A549 (cell line): Measurements from ENCODE around the gene DCAF11. TPM values are rescaled to one million over a fixed set of nuclear protein-coding genes. Genes with fewer than 3 reads are reported as not detected.
A peak's percentile ranks its signal among the peaks of the same experiment; 100 is the strongest.
"Not testable (repeated sequence)": the region's sequence is repeated elsewhere in the genome, so short reads cannot be mapped to it uniquely, and the experiment has no call there.

ENCODE experiments used
- ATAC-seq, 2 experiments: fragments of 200-7000 bp in 1 of 2; fragments of >200 bp in 1 of 2; cut with Nextera tagmentation in 1 of 2; cut with Tn5 transposase in 1 of 2; 3 replicates each; pipeline versions ENCODE4 v1.8.0 to v1.9.1; 2018 to 2020; ENCODE audit warnings: mild to moderate bottlenecking in 1 of 2, moderate library complexity in 1 of 2
- CTCF ChIA-PET: fragments of 300-600 bp; sonication (Branson Sonifier 250); formaldehyde crosslinking; extraction: SDS; loops from one replicate; lab custom pipeline; 2021; ENCODE audit warnings: antibody characterized with exemption, inconsistent platforms; lab: Yijun Ruan, JAX
- POLR2A ChIA-PET: fragments of 350-600 bp; formaldehyde crosslinking; extraction: SDS; loops from one replicate; lab custom pipeline; 2021; ENCODE audit warnings: antibody characterized with exemption, inconsistent platforms; lab: Yijun Ruan, JAX
- DNase-seq, 2 experiments: peaks; one replicate each; pipeline versions ENCODE4 v3.0.0 to v3.0.0-alpha.2; 2011 to 2016; ENCODE audit warnings: low read depth in 1 of 2, low spot score in 1 of 2
- FAIRE-seq: peaks from 2 replicates; lab custom pipeline; 2011; peaks lifted over from hg19 to GRCh38; lab: Jason Lieb, UNC
- H3K27ac ChIP-seq, 2 experiments: fragments of >200 bp; sonication (Bioruptor Twin); formaldehyde crosslinking; 3 replicates each; pipeline ENCODE4 v1.5.1; 2016 to 2017
- H3K4me1 ChIP-seq: fragments of >200 bp; sonication (Bioruptor Twin); formaldehyde crosslinking; 3 replicates; pipeline ENCODE4 v1.6.1; 2016
- H3K4me2 ChIP-seq: fragments of >200 bp; sonication (Bioruptor Twin); formaldehyde crosslinking; 3 replicates; pipeline ENCODE4 v1.6.1; 2016
- H3K4me3 ChIP-seq: fragments of >200 bp; sonication (Bioruptor Twin); formaldehyde crosslinking; 3 replicates; pipeline ENCODE4 v1.5.1; 2016
- H3K9me3 ChIP-seq: fragments of >200 bp; sonication (Bioruptor Twin); formaldehyde crosslinking; 3 replicates; pipeline ENCODE4 v1.6.1; 2016
- ATOH8 ChIP-seq: fragments of 250-450 bp; sonication (Bioruptor Pico); IDR thresholded peaks from 2 replicates; pipeline ENCODE4 v1.5.0; 2020; ENCODE audit warnings: low read depth, mild to moderate bottlenecking, moderate library complexity
- CBX8 ChIP-seq: fragments of 200-600 bp; sonication (generic); IDR thresholded peaks from 2 replicates; pipeline ENCODE4 v1.6.1; 2016
- EHF ChIP-seq: fragments of 250-450 bp; sonication (Bioruptor Pico); IDR thresholded peaks from 2 replicates; pipeline ENCODE4 v1.5.0; 2020; ENCODE audit warnings: mild to moderate bottlenecking
- HDAC2 ChIP-seq: fragments of 200-600 bp; sonication (generic); IDR thresholded peaks from 2 replicates; pipeline ENCODE4 v1.6.1; 2016
- HOXA7 ChIP-seq: fragments of 250-450 bp; sonication (Bioruptor Pico); IDR thresholded peaks from 2 replicates; pipeline ENCODE4 v1.5.0; 2020; ENCODE audit warnings: mild to moderate bottlenecking, moderate library complexity
- HOXB13 ChIP-seq: fragments of 250-450 bp; sonication (Bioruptor Pico); IDR thresholded peaks from 2 replicates; pipeline ENCODE4 v1.5.0; 2020; ENCODE audit warnings: low read depth, mild to moderate bottlenecking, moderate library complexity
- KDM1A ChIP-seq: fragments of 200-600 bp; sonication (generic); IDR thresholded peaks from 2 replicates; pipeline ENCODE4 v1.6.1; 2016; ENCODE audit warnings: low read depth, mild to moderate bottlenecking
- MAFK ChIP-seq: fragments of 450-650 bp; IDR thresholded peaks from 2 replicates; pipeline ENCODE4 v1.6.1; 2014; ENCODE audit not compliant: partially characterized antibody
- MAX ChIP-seq: IDR thresholded peaks from 2 replicates; pipeline ENCODE4 v1.6.1; 2012
- POLR2AphosphoS2 ChIP-seq: conservative IDR thresholded peaks from 2 replicates; pipeline ENCODE4 v1.6.1; 2012; ENCODE audit warnings: low read length, improper control_type of control experiment, inconsistent platforms
- RARB ChIP-seq: fragments of 250-450 bp; sonication (Bioruptor Pico); IDR thresholded peaks from 2 replicates; pipeline ENCODE4 v1.8.0; 2021; ENCODE audit warnings: mild to moderate bottlenecking, moderate library complexity
- RNF2 ChIP-seq: fragments of 200-600 bp; sonication (generic); IDR thresholded peaks from 2 replicates; pipeline ENCODE4 v1.6.1; 2016; ENCODE audit warnings: low read depth, mild to moderate bottlenecking, antibody characterized with exemption, moderate library complexity, borderline replicate concordance
- SREBF2 ChIP-seq: fragments of 450-650 bp; IDR thresholded peaks from 2 replicates; pipeline ENCODE4 v1.6.1; 2014; ENCODE audit warnings: mild to moderate bottlenecking, moderate library complexity
- TFCP2L1 ChIP-seq: fragments of 250-450 bp; sonication (Bioruptor Pico); IDR thresholded peaks from 2 replicates; pipeline ENCODE4 v1.5.0; 2021; ENCODE audit warnings: mild to moderate bottlenecking
- TP53 ChIP-seq: fragments of 250-450 bp; sonication (Bioruptor Pico); IDR thresholded peaks from 2 replicates; pipeline ENCODE4 v1.5.0; 2021; ENCODE audit warnings: mild to moderate bottlenecking, moderate library complexity
- ZC3H11A ChIP-seq: fragments of 450-650 bp; IDR thresholded peaks from 2 replicates; pipeline ENCODE4 v1.6.1; 2014; ENCODE audit warnings: antibody characterized with exemption, mild to moderate bottlenecking
- WGBS: methylation state at CpG from one replicate; pipeline ENCODE4 v1.1.6; 2017; ENCODE audit errors: missing lambda C conversion rate; 5-methylcytosine and 5-hydroxymethylcytosine counted together
- polyA plus RNA-seq, 4 experiments: library from polyadenylated mRNA; depleted of rRNA in 3 of 4; stranded (reverse); fragments of >200 nt; fragmentation: RNase III in 1 of 4; extraction: RNeasy Plus Mini Kit Qiagen cat#74134 plus additional on column Dnase treatment in 1 of 4; gene quantifications; 2 replicates in 3 of 4; 3 replicates in 1 of 4; pipeline ENCODE4 v1.2.3, GENCODE V29; 2011 to 2017

Gene DCAF11
- polyA plus RNA-seq, 2 of the 4 experiments (the other 2 are of a cell fraction), result 27.9 to 30.7 TPM

GRCh38 chr14:24103451-24103850 lies 11.1 kb upstream of the DCAF11 start:
- no peak overlapping the region for H3K4me2 ChIP-seq
- ATAC-seq (no peak), FAIRE-seq (no peak), DNase-seq (no peak)
- no peak overlapping the region for H3K4me3 ChIP-seq
- ChIA-PET POLR2A (interaction anchor here (1.8 to 5.6 kb wide), 2 partner anchors 9 to 11 kb away, joined by 7 to 26 read pairs; partner anchors contain the start of genes DCAF11, NRL and PCK2), CTCF (interaction anchor here (1.2 to 13.3 kb wide), 7 partner anchors 8 to 57 kb away, joined by 3 to 244 read pairs (median 5); partner anchors contain the start of genes DCAF11, IRF9, NRL and PCK2)
- H3K9me3 ChIP-seq, result no peaks in the 10 kb centered on the region
- TF ChIP-seq KDM1A (no peak), HDAC2 (no peak), ATOH8 (CRISPR knock-in tag) (no peak), TP53 (CRISPR knock-in tag) (no peak), RNF2 (no peak), ZC3H11A (no peak), SREBF2 (no peak), HOXB13 (CRISPR knock-in tag) (no peak), CBX8 (no peak), HOXA7 (CRISPR knock-in tag) (no peak), MAFK (no peak)
- H3K27ac ChIP-seq, result no peak overlapping the region
- peaks cover under 1% of the 10 kb centered on the region; the same call in 1 of the 3 replicates for H3K4me1 ChIP-seq
- 90% methylated on average over 13 of the region's 13 CpGs for WGBS

GRCh38 chr14:24105609-24106239 lies 8.9 kb upstream of the DCAF11 start:
- not testable (repeated sequence) for H3K4me2 ChIP-seq, H3K4me3 ChIP-seq, ATAC-seq, FAIRE-seq, H3K4me1 ChIP-seq, DNase-seq, H3K9me3 ChIP-seq, H3K27ac ChIP-seq
- POLR2A ChIA-PET, result interaction anchor here (5.6 to 6.1 kb wide), 2 partner anchors 9 to 12 kb away, joined by 26 to 38 read pairs; partner anchors contain the start of genes DCAF11, NRL and PCK2
- CTCF ChIA-PET, result interaction anchor here (0.6 to 13.3 kb wide), 8 partner anchors 10 to 91 kb away, joined by 3 to 244 read pairs (median 6); partner anchors contain the start of genes IRF9 and PCK2
- WGBS, result 89% methylated on average over 8 of the region's 8 CpGs

- no peak for ATAC-seq
- no peak overlapping the region for H3K4me2 ChIP-seq
- H3K27ac ChIP-seq, result no peak overlapping the region
- no peak for DNase-seq
- no peaks in the 10 kb centered on the region for H3K9me3 ChIP-seq
- FAIRE-seq, result no peak
- peak; percentile 92 for TF ChIP-seq MAFK
- TF ChIP-seq HDAC2, result no peak
- H3K4me1 ChIP-seq, result peaks cover 6% of the 10 kb centered on the region; the same call in 1 of the 3 replicates
- CTCF ChIA-PET, result interaction anchor here (1.5 to 13.3 kb wide), 8 partner anchors 11 to 92 kb away, joined by 3 to 244 read pairs (median 24); partner anchors contain the start of genes IRF9, PCK2, PSME2 and RNF31
- POLR2A ChIA-PET, result interaction anchor here (1.1 to 6.1 kb wide), 3 partner anchors 8 to 29 kb away, joined by 3 to 38 read pairs (median 26); partner anchors contain the start of genes DCAF11, NRL, PCK2 and PSME1
- H3K4me3 ChIP-seq, result no peak overlapping the region
- WGBS, result 77% methylated on average over 4 of the region's 4 CpGs
Measured at GRCh38 chr14:24106672-24107271, 7.8 kb upstream of the DCAF11 start.

GRCh38 chr14:24108336-24108874 lies 6.2 kb upstream of the DCAF11 start:
- no peak for FAIRE-seq
- ChIA-PET CTCF (interaction anchor here (0.6 to 13.3 kb wide), 40 partner anchors 10 to 381 kb away, joined by 3 to 244 read pairs (median 5); partner anchors contain the start of genes CIDEB, EMC9, IRF9 and PCK2), POLR2A (interaction anchor here (0.6 to 6.1 kb wide), 7 partner anchors 8 to 50 kb away, joined by 3 to 38 read pairs (median 7); partner anchors contain the start of genes EMC9, PCK2 and PSME1)
- 17% methylated on average over 5 of the region's 5 CpGs for WGBS
- H3K9me3 ChIP-seq, result no peaks in the 10 kb centered on the region
- no peak overlapping the region for H3K27ac ChIP-seq
- peaks cover 9% of the 10 kb centered on the region; the same call in 1 of the 3 replicates for H3K4me1 ChIP-seq
- no peak for TF ChIP-seq RARB (CRISPR knock-in tag)
- no peak for TF ChIP-seq POLR2AphosphoS2
- TF ChIP-seq TFCP2L1 (CRISPR knock-in tag), result no peak
- no peak for TF ChIP-seq MAX
- TF ChIP-seq EHF, result no peak
- peak overlapping the region; percentile 2; the same call in 1 of the 3 replicates for H3K4me2 ChIP-seq
- H3K4me3 ChIP-seq, result no peak overlapping the region
- ATAC-seq, result peak in 1 of 2 experiments; percentile 56; a peak in 4 of 6 replicates
- DNase-seq, result no peak
